A549 (cell line): Measurements from ENCODE around the gene GRID1.

ENCODE experiments used
- CEBPB ChIP-seq, 2 experiments: fragments of >200 bp in 1 of 2; sonication (Bioruptor Twin) in 1 of 2; formaldehyde crosslinking in 1 of 2; IDR thresholded peaks; 2 replicates each; pipeline ENCODE4 v1.6.1; 2012 to 2016
- FOSL2 ChIP-seq, 2 experiments: fragments of 450-650 bp in 1 of 2; fragments of >200 bp in 1 of 2; sonication (Bioruptor Twin) in 1 of 2; formaldehyde crosslinking; IDR thresholded peaks; 2 replicates each; pipeline versions ENCODE4 v1.5.0 to v1.6.1; 2016 to 2020; ENCODE audit warnings: mild to moderate bottlenecking in 1 of 2, moderate library complexity in 1 of 2
- HDAC2 ChIP-seq: fragments of 200-600 bp; sonication (generic); IDR thresholded peaks from 2 replicates; pipeline ENCODE4 v1.6.1; 2016
- HOXB5 ChIP-seq: fragments of 250-450 bp; sonication (Bioruptor Pico); IDR thresholded peaks from 2 replicates; pipeline ENCODE4 v1.5.0; 2020; ENCODE audit warnings: mild to moderate bottlenecking, moderate library complexity
- KDM1A ChIP-seq: fragments of 200-600 bp; sonication (generic); IDR thresholded peaks from 2 replicates; pipeline ENCODE4 v1.6.1; 2016; ENCODE audit warnings: low read depth, mild to moderate bottlenecking
- MAZ ChIP-seq: fragments of 150-350 bp; IDR thresholded peaks from 2 replicates; pipeline ENCODE4 v1.6.1; 2014; ENCODE audit warnings: antibody characterized with exemption, low read depth, low read length, borderline replicate concordance
- MYC ChIP-seq: IDR thresholded peaks from 2 replicates; pipeline ENCODE4 v1.6.1; 2012; ENCODE audit warnings: mild to moderate bottlenecking, inconsistent platforms, low read length, improper control_type of control experiment, borderline replicate concordance
- PBX3 ChIP-seq: IDR thresholded peaks from 2 replicates; pipeline ENCODE4 v1.6.1; 2012
- RAD21 ChIP-seq, 2 experiments: fragments of >200 bp in 1 of 2; sonication (Bioruptor Twin) in 1 of 2; formaldehyde crosslinking in 1 of 2; IDR thresholded peaks in 1 of 2; conservative IDR thresholded peaks in 1 of 2; 2 replicates in 1 of 2; 3 replicates in 1 of 2; pipeline ENCODE4 v1.6.1; 2012 to 2018; ENCODE audit warnings: inconsistent platforms in 1 of 2
- REST ChIP-seq: fragments of 200-600 bp; sonication (generic); IDR thresholded peaks from 2 replicates; pipeline ENCODE4 v1.6.1; 2016; ENCODE audit warnings: antibody characterized with exemption, mild to moderate bottlenecking, moderate library complexity
- TF ChIP-seq, protein P1 (sequence below): fragments of >200 bp; sonication (Bioruptor Twin); formaldehyde crosslinking; IDR thresholded peaks from 3 replicates; pipeline ENCODE4 v1.5.1; 2016
- TF ChIP-seq, protein P2 (sequence below): fragments of >200 bp; sonication (Bioruptor Twin); formaldehyde crosslinking; IDR thresholded peaks from 3 replicates; pipeline ENCODE4 v1.6.1; 2016

DNA sequence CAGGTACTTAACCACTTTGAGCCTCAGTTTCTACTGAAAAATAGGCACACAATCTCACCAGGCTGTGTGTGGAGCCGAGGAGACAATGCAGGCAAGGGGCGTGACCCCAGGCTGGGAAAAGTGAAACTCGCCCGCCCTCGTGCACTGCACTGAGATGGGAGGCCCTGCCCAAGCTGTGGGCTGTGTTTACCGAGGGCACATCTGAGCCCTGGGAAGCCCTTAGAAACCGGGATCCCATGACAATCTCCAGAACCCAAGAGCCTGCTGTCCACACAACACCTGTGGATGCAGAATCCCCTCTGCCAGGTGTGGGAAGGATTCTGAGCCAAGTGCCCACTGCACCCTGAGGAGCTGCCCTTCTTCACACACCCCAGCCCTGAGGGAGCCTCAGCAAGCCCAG is 198.3 kb downstream of the GRID1 start:
- TF ChIP-seq, protein P1, sequence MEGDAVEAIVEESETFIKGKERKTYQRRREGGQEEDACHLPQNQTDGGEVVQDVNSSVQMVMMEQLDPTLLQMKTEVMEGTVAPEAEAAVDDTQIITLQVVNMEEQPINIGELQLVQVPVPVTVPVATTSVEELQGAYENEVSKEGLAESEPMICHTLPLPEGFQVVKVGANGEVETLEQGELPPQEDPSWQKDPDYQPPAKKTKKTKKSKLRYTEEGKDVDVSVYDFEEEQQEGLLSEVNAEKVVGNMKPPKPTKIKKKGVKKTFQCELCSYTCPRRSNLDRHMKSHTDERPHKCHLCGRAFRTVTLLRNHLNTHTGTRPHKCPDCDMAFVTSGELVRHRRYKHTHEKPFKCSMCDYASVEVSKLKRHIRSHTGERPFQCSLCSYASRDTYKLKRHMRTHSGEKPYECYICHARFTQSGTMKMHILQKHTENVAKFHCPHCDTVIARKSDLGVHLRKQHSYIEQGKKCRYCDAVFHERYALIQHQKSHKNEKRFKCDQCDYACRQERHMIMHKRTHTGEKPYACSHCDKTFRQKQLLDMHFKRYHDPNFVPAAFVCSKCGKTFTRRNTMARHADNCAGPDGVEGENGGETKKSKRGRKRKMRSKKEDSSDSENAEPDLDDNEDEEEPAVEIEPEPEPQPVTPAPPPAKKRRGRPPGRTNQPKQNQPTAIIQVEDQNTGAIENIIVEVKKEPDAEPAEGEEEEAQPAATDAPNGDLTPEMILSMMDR: no peak
- TF ChIP-seq MYC (no peak), HDAC2 (no peak), FOSL2 (IDR thresholded peaks at IDR 0.05) (no peak), FOSL2 (CRISPR knock-in tag; IDR thresholded peaks at IDR 0.05) (no peak), MAZ (no peak), KDM1A (no peak), PBX3 (no peak), RAD21 (conservative IDR thresholded peaks at IDR 0.05 in 1 of 2, IDR thresholded peaks at IDR 0.05 in 1 of 2) (no peak), CEBPB (IDR thresholded peaks at IDR 0.05) (no peak), REST (no peak), HOXB5 (CRISPR knock-in tag) (no peak)
- TF ChIP-seq, protein P2, sequence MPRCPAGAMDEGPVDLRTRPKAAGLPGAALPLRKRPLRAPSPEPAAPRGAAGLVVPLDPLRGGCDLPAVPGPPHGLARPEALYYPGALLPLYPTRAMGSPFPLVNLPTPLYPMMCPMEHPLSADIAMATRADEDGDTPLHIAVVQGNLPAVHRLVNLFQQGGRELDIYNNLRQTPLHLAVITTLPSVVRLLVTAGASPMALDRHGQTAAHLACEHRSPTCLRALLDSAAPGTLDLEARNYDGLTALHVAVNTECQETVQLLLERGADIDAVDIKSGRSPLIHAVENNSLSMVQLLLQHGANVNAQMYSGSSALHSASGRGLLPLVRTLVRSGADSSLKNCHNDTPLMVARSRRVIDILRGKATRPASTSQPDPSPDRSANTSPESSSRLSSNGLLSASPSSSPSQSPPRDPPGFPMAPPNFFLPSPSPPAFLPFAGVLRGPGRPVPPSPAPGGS: no peak
